Activated CD4-positive, CD25-positive, alpha-beta regulatory T cell (primary cell): ENCODE results near the gene BSG.
"Not testable (repeated sequence)": the region's sequence is repeated elsewhere in the genome, so short reads cannot be mapped to it uniquely, and the experiment has no call there.

Experiments used
- DNase-seq, 4 experiments: peaks; one replicate each; lab custom pipeline; 2025; lab: John Stamatoyannopoulos, UW

The BSG gene

DNA sequence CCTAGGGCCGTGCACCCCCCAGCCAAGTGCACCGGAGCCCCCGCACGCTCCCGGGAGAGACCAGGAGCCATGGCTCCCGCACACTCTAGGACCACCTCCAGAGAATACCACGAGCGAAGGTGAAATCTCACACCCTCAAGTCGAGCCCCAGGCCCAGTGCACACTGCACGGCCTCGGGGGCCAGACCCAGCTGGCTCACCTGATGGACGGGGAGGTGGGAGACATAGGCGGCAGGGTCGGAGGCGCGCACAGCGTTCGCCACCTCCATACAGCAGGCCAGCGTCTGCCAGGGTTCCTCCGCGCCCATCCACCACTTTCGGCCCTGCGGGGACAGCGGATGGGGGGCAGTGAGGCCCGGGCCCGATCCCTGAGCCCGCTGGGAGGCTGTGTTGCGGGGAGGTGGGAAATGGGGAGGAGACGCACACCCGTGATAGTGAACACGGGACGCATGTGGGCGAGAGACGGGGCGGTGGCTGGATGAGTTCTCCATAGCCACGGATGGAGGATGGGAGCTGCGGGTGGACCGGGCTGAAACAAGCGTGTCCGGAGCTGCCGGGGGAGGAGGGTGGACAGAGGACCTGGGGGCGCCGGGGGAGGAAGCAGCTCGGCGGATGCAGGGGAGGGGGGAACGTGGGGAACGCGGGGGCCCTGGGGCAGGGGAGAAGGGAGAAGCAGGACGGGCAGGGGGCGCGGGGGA is 47.9 kb downstream of the BSG start:
- DNase-seq, result no peak

DNA sequence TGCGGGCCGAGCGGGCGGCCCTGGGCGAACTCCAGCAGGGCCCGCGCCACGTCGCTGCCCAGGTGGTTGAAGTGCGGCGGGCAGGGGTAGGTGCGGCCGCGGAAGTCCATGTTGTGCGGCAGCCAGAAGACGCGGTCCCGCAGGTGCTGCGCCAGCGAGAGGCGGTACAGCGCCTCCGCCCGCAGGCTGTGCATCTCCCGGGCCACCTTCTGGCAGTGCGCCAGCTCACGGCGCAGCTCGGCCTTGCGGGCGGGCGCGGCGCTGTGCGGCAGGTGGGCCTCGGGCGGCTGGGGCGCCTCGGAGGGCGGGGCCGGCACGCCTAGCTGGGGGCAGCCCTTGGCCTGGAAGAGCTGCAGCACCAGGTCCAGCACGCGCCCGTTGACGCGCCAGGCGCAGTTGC is 48.8 kb downstream of the BSG start:
- DNase-seq, result not testable (repeated sequence)

DNA sequence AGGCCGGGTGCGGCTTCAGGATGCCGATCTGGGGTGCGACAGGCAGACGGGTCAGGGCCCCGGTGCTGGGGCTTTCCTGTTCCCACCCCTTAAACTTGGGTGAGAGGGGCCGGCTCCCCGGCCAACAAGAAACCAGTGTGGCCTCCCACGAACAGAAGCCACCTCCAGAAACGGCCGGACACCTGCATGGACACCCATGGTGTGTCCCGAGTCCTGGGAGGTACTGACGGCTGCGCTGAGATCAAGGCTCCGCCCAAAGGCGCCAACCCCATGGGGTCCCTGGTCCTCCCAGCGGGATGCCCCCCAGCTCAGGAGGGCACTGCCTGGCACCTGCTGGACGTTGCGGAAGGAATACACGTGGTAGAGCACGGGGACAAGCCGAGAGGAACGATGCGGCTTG is 49.4 kb downstream of the BSG start:
- no peak for DNase-seq

DNA sequence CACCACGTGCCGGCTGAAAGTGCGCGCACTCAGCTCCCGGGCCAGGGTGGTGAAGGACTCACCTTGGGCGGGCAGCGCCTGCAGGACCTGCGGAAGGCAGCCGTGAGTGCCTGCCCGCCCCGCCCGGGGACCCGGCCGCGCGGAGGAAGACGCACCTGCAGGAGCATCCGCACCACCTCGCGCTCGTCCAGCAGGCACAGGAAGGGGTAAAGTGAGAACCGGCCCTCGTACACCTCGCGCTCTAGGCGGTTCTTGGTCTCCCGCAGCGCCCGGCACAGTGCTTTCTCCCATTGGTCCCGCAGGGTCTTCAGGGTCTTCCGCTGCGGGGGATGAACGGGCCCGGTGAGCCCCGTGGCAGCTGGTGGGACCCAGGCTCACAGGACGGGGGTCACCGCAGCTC is 50.3 kb downstream of the BSG start:
- DNase-seq, result no peak

DNA sequence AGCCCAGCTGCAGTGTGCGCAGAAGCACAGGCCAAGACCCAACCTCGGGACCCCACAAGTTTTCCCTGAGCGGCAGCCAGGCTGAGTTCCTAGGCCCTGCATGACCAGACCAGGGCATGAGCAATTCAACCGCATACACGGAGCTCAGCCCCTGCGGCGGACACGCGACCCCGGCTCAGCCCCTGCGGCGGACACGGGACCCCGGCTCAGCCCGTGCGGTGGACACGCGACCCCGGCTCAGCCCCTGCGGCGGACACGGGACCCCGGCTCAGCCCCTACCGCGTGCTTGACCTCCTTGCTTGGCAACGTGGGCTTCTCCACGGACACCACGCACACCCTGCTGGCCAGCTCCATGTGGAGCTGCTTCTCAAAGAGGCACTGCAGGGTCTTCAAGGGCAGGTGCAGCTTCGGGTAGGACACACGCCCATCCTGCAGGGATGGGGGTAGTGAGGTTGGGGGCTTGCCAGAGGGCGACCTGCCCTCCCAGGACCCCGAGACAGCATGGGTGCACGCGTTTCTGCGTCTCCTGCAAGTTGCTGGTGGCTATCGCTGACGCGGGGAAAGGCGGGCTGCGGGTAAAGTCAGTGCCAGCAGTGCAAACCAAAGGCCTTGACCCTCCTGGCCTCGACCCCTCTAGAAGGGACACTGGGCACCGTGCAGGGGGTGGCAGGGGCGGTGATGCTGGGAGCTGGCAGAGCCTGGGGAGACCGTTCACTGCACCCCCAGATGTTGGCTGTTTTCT is 51.0 kb downstream of the BSG start:
- DNase-seq, result no peak

DNA sequence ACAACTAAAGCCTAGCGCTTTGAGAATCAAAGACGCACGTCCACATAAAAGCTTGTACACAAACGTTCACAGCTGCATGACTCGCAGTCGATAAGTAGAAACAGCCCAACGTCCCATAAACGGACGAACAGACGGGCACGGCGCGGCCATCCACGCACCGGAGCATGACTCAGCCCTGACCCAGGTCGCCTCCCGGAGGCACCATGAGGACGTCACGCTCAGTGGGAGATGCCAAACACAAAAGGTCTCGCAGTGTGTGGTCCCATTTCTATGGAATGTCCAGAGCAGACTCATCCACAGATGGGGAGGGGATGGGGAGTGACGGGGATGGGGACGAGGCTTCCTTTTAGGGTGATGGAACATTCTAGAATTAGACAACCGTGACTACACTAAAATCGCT is 51.6 kb downstream of the BSG start:
- DNase-seq, result no peak

DNA sequence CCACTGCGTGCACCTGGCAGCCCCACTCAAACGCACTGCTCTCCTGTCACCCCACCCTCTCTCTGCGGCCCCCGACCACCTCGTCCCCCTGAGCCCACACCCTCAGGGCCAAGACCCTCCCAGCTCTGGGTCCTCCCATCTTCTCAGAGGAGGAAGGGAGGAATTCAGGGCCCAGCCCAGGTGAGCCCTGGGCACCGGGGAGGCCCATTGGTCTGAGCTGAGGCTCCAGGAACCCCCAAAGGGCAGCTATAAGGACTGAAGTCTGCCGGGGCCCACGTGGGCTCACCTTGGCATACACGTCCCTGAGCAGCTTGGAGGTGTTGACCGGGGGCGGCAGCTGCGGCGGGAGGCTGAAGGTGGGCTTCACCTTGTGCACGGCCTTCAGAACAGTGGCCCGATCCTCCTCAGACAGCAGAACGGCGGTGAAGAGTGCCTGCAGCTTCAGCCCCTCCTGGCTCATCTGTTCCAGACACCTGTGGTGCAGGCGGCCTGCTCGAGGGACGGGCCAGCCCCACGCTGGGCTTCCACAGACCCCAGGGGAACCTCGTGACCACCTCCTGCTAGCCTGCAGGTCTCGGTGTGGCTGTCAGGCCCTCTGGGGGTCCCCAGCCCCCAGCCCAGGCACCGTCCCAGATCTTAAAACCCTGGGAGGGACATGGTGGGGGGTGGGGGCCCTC is 52.2 kb downstream of the BSG start:
- no peak for DNase-seq

DNA sequence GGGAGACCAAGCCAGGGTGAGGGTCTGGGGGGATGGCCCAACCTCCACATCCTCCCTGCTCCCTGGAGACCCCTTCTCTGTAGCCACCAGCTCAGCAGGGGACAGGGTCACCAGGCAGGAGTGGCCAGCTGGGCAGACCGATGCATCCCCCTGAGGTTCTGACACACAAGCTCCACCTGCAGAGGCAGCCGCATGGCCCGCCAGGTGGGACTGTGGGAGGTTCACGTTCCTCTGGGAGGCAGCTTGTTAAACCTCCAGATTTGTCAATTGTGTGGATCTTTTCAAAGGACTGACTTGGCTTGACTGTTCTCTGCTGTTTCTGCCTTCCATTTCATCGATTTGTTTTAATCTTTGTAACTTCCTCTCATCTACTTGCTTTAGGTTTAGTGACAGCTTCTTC is 52.9 kb downstream of the BSG start:
- no peak for DNase-seq

DNA sequence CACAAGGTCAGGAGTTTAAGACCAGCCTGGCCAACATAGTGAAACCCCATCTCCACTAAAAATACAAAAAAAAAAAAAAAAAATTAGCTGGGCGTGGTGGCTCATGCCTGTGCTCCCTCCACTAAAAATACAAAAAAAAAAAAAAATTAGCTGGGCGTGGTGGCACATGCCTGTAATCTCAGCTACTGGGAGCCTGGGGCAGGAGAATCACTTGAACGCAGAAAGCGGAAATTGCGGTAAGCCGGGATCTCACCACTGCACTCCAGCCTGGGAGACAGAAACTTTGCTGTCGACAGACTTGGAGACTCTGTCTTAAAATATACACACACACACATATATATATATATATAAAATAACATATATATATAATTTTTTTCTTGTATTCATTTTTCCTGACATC is 54.2 kb downstream of the BSG start:
- not testable (repeated sequence) for DNase-seq

DNA sequence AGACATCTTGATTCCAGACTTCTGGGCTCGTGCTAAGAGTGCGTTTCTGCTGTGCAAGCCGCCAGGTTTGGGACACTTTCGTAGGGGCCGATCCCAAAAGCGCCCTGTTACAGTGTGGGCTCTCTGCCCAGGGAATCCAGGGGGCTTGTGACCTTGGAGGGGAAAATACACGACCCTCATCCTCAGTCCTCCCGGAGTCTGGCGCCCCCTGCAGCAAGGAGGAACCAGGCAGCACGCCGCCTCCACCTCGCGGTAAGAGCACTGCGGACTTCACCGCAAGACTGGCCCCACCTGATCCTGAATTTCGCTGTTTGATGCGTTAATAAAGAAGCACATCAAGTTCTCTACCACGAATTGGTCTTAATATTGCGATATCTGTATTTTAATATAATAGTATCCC is 55.8 kb downstream of the BSG start:
- DNase-seq, result no peak

DNA sequence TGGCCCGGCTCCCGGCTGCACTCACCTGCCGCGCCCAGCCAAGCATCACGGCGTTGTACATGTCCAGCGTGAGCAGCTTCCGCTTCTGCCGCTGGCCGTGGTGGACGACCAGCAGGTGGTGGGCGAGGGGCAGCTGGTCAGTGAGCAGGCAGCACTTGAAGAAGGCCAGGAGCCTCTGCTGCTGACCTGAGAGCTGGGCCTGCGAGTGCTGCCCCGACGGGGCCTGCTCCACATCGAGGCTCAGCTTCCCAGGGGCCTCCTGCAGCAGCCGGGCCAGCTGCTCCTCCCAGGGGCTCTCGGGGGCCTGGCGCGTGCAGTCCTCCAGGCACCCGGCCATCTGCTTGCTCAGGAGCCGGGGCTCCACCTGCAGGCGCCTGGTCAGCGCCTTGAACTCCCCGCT is 57.1 kb downstream of the BSG start:
- DNase-seq, result not testable (repeated sequence)

DNA sequence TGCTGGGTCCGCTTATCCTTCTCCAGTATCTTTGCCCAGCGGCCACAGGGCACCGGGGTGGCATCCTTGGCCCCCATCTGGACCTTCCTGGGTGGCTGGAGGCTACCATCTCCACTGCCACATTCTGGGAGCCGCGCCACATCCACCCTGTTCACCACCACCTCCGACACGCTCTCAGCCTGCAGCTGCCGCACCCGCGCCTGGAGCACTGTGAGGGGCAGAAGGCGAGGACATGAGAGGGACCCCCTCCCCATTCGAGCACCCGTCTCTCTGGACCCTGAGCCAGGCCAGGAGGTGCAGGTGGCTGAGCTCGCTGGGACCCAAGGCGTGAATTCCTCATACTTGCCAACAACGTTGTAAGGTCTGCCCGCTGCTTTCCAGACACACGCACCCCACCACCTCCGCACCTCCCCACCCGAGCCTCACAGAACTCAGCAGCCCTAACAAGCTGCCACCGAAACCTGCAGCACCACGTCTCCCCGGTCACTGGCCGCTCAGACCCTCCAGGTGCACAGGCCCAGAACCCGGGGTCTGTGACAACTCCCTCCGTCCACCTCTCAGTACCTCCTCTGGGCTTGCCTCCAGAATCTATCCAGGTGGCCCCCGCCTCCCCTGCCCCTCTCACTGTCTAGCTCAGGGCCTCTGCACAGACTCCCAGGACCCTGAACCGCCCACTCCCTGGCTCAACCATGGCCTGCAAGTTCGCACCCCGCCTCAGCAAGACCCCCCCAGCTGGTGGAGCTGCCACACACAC is 57.7 kb downstream of the BSG start:
- DNase-seq, result no peak

DNA sequence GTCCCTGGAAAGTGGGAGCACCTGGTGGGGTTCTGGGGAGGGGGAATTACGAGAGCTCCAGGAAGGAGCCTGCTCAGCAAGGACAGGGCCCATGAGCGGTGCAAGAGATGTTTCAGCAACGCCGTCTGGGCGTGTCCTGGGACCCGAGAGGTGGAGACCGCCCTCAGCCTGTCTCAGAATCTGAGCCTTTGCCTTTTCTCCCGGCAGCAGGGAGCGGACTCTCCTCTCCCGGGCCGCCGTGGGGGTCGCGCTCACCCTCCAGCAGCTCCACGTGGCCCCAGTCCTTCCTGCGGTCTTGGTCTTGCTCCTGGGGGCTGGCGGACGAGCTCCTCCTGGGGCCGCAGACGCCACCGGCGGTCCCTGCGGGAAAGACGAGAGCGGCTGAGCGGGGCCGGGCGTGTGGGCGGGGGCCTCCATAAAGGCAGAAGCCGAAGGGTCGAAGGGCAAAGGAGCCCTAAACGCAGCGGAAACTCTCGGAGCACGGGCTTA is 60.2 kb downstream of the BSG start:
- no peak for DNase-seq
